GM18505 (cell line): ENCODE measurements around the gene CAMK2B.

Experiments
- ATAC-seq: cut with Tn5 transposase; IDR thresholded peaks from one replicate; pipeline ENCODE4 v1.9.1; 2021; ENCODE audit not compliant: unreplicated experiment
- POLR2A ChIP-seq: IDR thresholded peaks from 4 replicates; pipeline ENCODE4 v1.6.1; 2011; ENCODE audit warnings: borderline replicate concordance; ENCODE audit not compliant: insufficient read depth, insufficient read length; ENCODE audit errors: extremely low read depth

The CAMK2B gene

GRCh38 chr7:44283381-44284211 is 41.8 kb downstream of the CAMK2B start:
- no peak for ATAC-seq
- TF ChIP-seq POLR2A = no peak

- ATAC-seq = no peak
- TF ChIP-seq POLR2A = no peak
Measured at GRCh38 chr7:44282601-44283171, 42.7 kb downstream of the CAMK2B start.

GRCh38 chr7:44281811-44282600 is 43.4 kb downstream of the CAMK2B start:
- no peak for ATAC-seq
- no peak for TF ChIP-seq POLR2A

GRCh38 chr7:44280993-44281721 is 44.2 kb downstream of the CAMK2B start:
- no peak for TF ChIP-seq POLR2A
- ATAC-seq = no peak

- TF ChIP-seq POLR2A = no peak
- ATAC-seq = no peak
Measured at GRCh38 chr7:44280636-44280992, 44.8 kb downstream of the CAMK2B start.

GRCh38 chr7:44279731-44280505 is 45.5 kb downstream of the CAMK2B start:
- TF ChIP-seq POLR2A = no peak
- no peak for ATAC-seq

- TF ChIP-seq POLR2A = no peak
- no peak for ATAC-seq
Measured at GRCh38 chr7:44279286-44279685, 46.1 kb downstream of the CAMK2B start.

GRCh38 chr7:44278451-44279161 is 46.8 kb downstream of the CAMK2B start:
- no peak for TF ChIP-seq POLR2A

GRCh38 chr7:44277851-44278250 is 47.5 kb downstream of the CAMK2B start:
- no peak for ATAC-seq
- TF ChIP-seq POLR2A = no peak

More at GRCh38 chr7:44278451-44279161, 46.8 kb downstream of the CAMK2B start:
- no peak for ATAC-seq

- no peak for TF ChIP-seq POLR2A
- no peak for ATAC-seq
Measured at GRCh38 chr7:44277391-44277790, 48.0 kb downstream of the CAMK2B start.

GRCh38 chr7:44276571-44277221 is 48.7 kb downstream of the CAMK2B start:
- ATAC-seq = no peak
- no peak for TF ChIP-seq POLR2A
